K562 (cell line): ENCODE data around the gene FSCN2.

Experiments used
- CBX5 ChIP-seq: IDR thresholded peaks from 2 replicates; pipeline ENCODE4 v1.6.1; 2014; ENCODE audit warnings: low read depth, borderline replicate concordance
- CBX8 ChIP-seq: fragments of 200-600 bp; sonication (generic); IDR thresholded peaks from 2 replicates; pipeline ENCODE4 v1.6.1; 2012; ENCODE audit warnings: borderline replicate concordance, mixed run types, low read depth, mild to moderate bottlenecking, moderate library complexity, mixed read lengths, low read length, control low read depth, inconsistent platforms; ENCODE audit not compliant: poor library complexity, severe bottlenecking; ENCODE audit errors: extremely low read depth
- HDAC2 ChIP-seq: fragments of 450-650 bp; IDR thresholded peaks from 2 replicates; pipeline ENCODE4 v1.6.1; 2016; ENCODE audit warnings: mild to moderate bottlenecking
- HDAC6 ChIP-seq: IDR thresholded peaks from 2 replicates; pipeline ENCODE4 v1.6.1; 2012; ENCODE audit warnings: low read depth, mild to moderate bottlenecking, control low read depth, inconsistent platforms, low read length, moderate library complexity
- HMGN3 ChIP-seq: IDR thresholded peaks from 2 replicates; pipeline ENCODE4 v1.6.1; 2011; ENCODE audit warnings: borderline replicate concordance, low read depth, mild to moderate bottlenecking, mixed read lengths, low read length; ENCODE audit not compliant: insufficient read length; ENCODE audit errors: extremely low read depth
- MTF1 ChIP-seq: fragments of 250-450 bp; sonication (Bioruptor Pico); IDR thresholded peaks from 2 replicates; pipeline ENCODE4 v1.9.0; 2021; ENCODE audit warnings: moderate library complexity, mild to moderate bottlenecking, inconsistent platforms, borderline replicate concordance
- NCOA2 ChIP-seq, 2 experiments: fragments of 450-650 bp; IDR thresholded peaks; 2 replicates each; pipeline ENCODE4 v1.6.1; 2018; ENCODE audit warnings: mild to moderate bottlenecking in 2 of 2, moderate library complexity in 1 of 2; ENCODE audit not compliant: partially characterized antibody in 2 of 2
- PHF21A ChIP-seq: fragments of 450-650 bp; IDR thresholded peaks from 2 replicates; pipeline ENCODE4 v1.6.1; 2017; ENCODE audit warnings: low read depth, borderline replicate concordance
- POLR2AphosphoS2 ChIP-seq: IDR thresholded peaks from 2 replicates; pipeline ENCODE4 v1.6.1; 2012; ENCODE audit warnings: low read length, improper control_type of control experiment
- THAP12 ChIP-seq: fragments of 250-450 bp; sonication (Bioruptor Pico); IDR thresholded peaks from 2 replicates; pipeline ENCODE4 v1.9.0; 2021; ENCODE audit warnings: mild to moderate bottlenecking, inconsistent platforms
- TF ChIP-seq, protein P1 (sequence below), 3 experiments: IDR thresholded peaks in 2 of 3; conservative IDR thresholded peaks in 1 of 3; 2 replicates each; pipeline ENCODE4 v1.5.1; 2011 to 2012; ENCODE audit warnings: low read length in 3 of 3, mild to moderate bottlenecking in 3 of 3, control low read depth in 2 of 3, improper control_type of control experiment in 1 of 3, inconsistent platforms in 1 of 3, low read depth in 1 of 3, mixed read lengths in 1 of 3, moderate library complexity in 1 of 3; ENCODE audit not compliant: insufficient read depth in 2 of 3
- TF ChIP-seq, protein P2 (sequence below): fragments of 450-650 bp; IDR thresholded peaks from 2 replicates; pipeline ENCODE4 v1.6.1; 2016; ENCODE audit warnings: borderline replicate concordance
- TF ChIP-seq, protein P3 (sequence below), 2 experiments: fragments of 450-650 bp; formaldehyde crosslinking in 1 of 2; IDR thresholded peaks; 2 replicates each; pipeline versions ENCODE4 v1.4.0 to v1.6.1; 2014 to 2020; ENCODE audit warnings: mild to moderate bottlenecking in 2 of 2, borderline replicate concordance in 1 of 2, low read depth in 1 of 2

DNA sequence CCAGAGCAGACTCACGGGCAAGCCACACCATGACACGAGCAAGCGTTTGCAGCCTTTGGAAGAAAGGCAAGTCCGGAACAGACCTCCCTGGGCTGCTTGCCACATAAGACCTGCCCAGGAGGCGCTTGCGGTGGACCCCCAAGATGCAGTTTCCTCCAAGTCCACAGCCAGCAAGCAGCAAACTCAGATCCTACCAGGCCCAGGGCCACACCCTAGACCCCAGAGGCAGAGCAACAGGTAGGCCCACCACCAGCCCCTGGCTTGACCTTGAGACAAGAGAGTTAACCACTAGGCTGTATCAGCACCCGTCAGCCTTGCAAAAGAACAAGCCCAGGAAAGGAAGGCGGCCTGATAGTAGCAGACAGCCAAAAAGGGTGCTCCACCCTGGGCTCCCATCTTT is 21.6 kb downstream of the FSCN2 start:
- TF ChIP-seq, protein P1, sequence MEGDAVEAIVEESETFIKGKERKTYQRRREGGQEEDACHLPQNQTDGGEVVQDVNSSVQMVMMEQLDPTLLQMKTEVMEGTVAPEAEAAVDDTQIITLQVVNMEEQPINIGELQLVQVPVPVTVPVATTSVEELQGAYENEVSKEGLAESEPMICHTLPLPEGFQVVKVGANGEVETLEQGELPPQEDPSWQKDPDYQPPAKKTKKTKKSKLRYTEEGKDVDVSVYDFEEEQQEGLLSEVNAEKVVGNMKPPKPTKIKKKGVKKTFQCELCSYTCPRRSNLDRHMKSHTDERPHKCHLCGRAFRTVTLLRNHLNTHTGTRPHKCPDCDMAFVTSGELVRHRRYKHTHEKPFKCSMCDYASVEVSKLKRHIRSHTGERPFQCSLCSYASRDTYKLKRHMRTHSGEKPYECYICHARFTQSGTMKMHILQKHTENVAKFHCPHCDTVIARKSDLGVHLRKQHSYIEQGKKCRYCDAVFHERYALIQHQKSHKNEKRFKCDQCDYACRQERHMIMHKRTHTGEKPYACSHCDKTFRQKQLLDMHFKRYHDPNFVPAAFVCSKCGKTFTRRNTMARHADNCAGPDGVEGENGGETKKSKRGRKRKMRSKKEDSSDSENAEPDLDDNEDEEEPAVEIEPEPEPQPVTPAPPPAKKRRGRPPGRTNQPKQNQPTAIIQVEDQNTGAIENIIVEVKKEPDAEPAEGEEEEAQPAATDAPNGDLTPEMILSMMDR (IDR thresholded peaks at IDR 0.05 in 2 of 3, conservative IDR thresholded peaks at IDR 0.05 in 1 of 3; ENCODE audit: insufficient read depth in 2 of 3, low read depth in 1 of 3, low read length in 3 of 3) = no peak
- TF ChIP-seq CBX8 = no peak
- TF ChIP-seq MTF1 (CRISPR knock-in tag) = no peak
- no peak for TF ChIP-seq POLR2AphosphoS2
- no peak for TF ChIP-seq NCOA2 (IDR thresholded peaks at IDR 0.05; ENCODE audit: partially characterized antibody in 2 of 2)
- TF ChIP-seq HMGN3 = no peak
- TF ChIP-seq THAP12 (CRISPR knock-in tag) = no peak
- no peak for TF ChIP-seq PHF21A
- TF ChIP-seq, protein P2, sequence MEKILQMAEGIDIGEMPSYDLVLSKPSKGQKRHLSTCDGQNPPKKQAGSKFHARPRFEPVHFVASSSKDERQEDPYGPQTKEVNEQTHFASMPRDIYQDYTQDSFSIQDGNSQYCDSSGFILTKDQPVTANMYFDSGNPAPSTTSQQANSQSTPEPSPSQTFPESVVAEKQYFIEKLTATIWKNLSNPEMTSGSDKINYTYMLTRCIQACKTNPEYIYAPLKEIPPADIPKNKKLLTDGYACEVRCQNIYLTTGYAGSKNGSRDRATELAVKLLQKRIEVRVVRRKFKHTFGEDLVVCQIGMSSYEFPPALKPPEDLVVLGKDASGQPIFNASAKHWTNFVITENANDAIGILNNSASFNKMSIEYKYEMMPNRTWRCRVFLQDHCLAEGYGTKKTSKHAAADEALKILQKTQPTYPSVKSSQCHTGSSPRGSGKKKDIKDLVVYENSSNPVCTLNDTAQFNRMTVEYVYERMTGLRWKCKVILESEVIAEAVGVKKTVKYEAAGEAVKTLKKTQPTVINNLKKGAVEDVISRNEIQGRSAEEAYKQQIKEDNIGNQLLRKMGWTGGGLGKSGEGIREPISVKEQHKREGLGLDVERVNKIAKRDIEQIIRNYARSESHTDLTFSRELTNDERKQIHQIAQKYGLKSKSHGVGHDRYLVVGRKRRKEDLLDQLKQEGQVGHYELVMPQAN = no peak
- no peak for TF ChIP-seq HDAC2
- TF ChIP-seq HDAC6 = no peak
- TF ChIP-seq, protein P3, sequence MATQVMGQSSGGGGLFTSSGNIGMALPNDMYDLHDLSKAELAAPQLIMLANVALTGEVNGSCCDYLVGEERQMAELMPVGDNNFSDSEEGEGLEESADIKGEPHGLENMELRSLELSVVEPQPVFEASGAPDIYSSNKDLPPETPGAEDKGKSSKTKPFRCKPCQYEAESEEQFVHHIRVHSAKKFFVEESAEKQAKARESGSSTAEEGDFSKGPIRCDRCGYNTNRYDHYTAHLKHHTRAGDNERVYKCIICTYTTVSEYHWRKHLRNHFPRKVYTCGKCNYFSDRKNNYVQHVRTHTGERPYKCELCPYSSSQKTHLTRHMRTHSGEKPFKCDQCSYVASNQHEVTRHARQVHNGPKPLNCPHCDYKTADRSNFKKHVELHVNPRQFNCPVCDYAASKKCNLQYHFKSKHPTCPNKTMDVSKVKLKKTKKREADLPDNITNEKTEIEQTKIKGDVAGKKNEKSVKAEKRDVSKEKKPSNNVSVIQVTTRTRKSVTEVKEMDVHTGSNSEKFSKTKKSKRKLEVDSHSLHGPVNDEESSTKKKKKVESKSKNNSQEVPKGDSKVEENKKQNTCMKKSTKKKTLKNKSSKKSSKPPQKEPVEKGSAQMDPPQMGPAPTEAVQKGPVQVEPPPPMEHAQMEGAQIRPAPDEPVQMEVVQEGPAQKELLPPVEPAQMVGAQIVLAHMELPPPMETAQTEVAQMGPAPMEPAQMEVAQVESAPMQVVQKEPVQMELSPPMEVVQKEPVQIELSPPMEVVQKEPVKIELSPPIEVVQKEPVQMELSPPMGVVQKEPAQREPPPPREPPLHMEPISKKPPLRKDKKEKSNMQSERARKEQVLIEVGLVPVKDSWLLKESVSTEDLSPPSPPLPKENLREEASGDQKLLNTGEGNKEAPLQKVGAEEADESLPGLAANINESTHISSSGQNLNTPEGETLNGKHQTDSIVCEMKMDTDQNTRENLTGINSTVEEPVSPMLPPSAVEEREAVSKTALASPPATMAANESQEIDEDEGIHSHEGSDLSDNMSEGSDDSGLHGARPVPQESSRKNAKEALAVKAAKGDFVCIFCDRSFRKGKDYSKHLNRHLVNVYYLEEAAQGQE (IDR thresholded peaks at IDR 0.05; ENCODE audit: borderline replicate concordance) = no peak
- TF ChIP-seq, protein P3 (CRISPR knock-in tag; IDR thresholded peaks at IDR 0.05; ENCODE audit: low read depth) = no peak
- TF ChIP-seq CBX5 = no peak
